Measurements from ENCODE around the gene CSRP2. TPM values are rescaled to one million over a fixed set of nuclear protein-coding genes. Genes with fewer than 3 reads are reported as not detected.
A peak's percentile ranks its signal among the peaks of the same experiment; 100 is the strongest.

CSRP2 gene
- total RNA-seq, 2 experiments from 2014 or later = 0.63 to 4.3 TPM

GRCh38 chr12:76878099-76878898, 520 bp downstream of the CSRP2 start:
- intact Hi-C loops (cut with micrococcal nuclease; ENCODE audit: unreplicated experiment) = no loop called here
- peak overlapping the region; percentile 90 for H2AFZ ChIP-seq (ENCODE audit: low read length)
- no peaks in the 10 kb centered on the region for H3K9me2 ChIP-seq (ENCODE audit: insufficient read depth, low read length)
- no peaks in the 10 kb centered on the region for H3K9me3 ChIP-seq (ENCODE audit: low read length)
- no peak overlapping the region for H3K27ac ChIP-seq (ENCODE audit: low read depth, low read length, poor library complexity, severe bottlenecking)
- H3K4me1 ChIP-seq (ENCODE audit: insufficient read depth, low read length, poor library complexity, severe bottlenecking) = peaks cover 10% of the 10 kb centered on the region
- no peaks in the 10 kb centered on the region for H3K36me3 ChIP-seq (ENCODE audit: insufficient read depth, low read length)
- H3K4me3 ChIP-seq (ENCODE audit: low read depth, low read length, poor library complexity, severe bottlenecking) = peak overlapping the region; percentile 71
- H3K79me2 ChIP-seq (ENCODE audit: insufficient read depth, low read depth, low read length) = no peaks in the 10 kb centered on the region
- DNase-seq (ENCODE audit: low spot score) = peak; percentile 59
- ChIA-PET CTCF (ENCODE audit: unreplicated experiment) (interaction anchor here (0.9 kb wide), 1 partner anchor 12 kb away, joined by 4 read pairs; no protein-coding TSS in a partner anchor), POLR2A (interaction anchor here (0.6 kb wide), 1 partner anchor 51 kb away, joined by 5 read pairs; no protein-coding TSS in a partner anchor)
- H3K4me2 ChIP-seq (ENCODE audit: low read length) = peak overlapping the region; percentile 95
- no peaks in the 10 kb centered on the region for H4K20me1 ChIP-seq (ENCODE audit: insufficient read depth, low read length)
- BruUV-seq (replicated peaks) = no TSS peak
- TF ChIP-seq CTCF (conservative IDR thresholded peaks at IDR 0.05; ENCODE audit: low read length) = peak; percentile 62
- TF ChIP-seq EZH2phosphoT487 (IDR thresholded peaks at IDR 0.05; ENCODE audit: borderline replicate concordance, low read depth, low read length) = no peak

- Histone ChIP-seq H3K4me2 (ENCODE audit: low read length) (no peak overlapping the region), H3K9me2 (ENCODE audit: insufficient read depth, low read length) (no peaks in the 10 kb centered on the region), H3K4me3 (ENCODE audit: low read depth, low read length, poor library complexity, severe bottlenecking) (no peak overlapping the region), H3K36me3 (ENCODE audit: insufficient read depth, low read length) (no peaks in the 10 kb centered on the region), H3K9me3 (ENCODE audit: low read length) (no peaks in the 10 kb centered on the region), H3K27ac (ENCODE audit: low read depth, low read length, poor library complexity, severe bottlenecking) (no peak overlapping the region), H4K20me1 (ENCODE audit: insufficient read depth, low read length) (no peaks in the 10 kb centered on the region), H3K4me1 (ENCODE audit: insufficient read depth, low read length, poor library complexity, severe bottlenecking) (peaks cover 19% of the 10 kb centered on the region), H3K79me2 (ENCODE audit: insufficient read depth, low read depth, low read length) (no peaks in the 10 kb centered on the region), H2AFZ (ENCODE audit: low read length) (no peak overlapping the region)
- intact Hi-C loops (cut with micrococcal nuclease; ENCODE audit: unreplicated experiment) = no loop called here
- TF ChIP-seq CTCF (conservative IDR thresholded peaks at IDR 0.05; ENCODE audit: low read length) = no peak
- no peak for TF ChIP-seq EZH2phosphoT487 (IDR thresholded peaks at IDR 0.05; ENCODE audit: borderline replicate concordance, low read depth, low read length)
- POLR2A ChIA-PET = no interaction called here
- no TSS peak for BruUV-seq (replicated peaks)
- CTCF ChIA-PET (ENCODE audit: unreplicated experiment) = no interaction called here
- DNase-seq (ENCODE audit: low spot score) = no peak
Measured at GRCh38 chr12:76876696-76877229, 2.1 kb downstream of the CSRP2 start.

Data from OCI-LY7 (cell line).